ENCODE data around the gene UBE2D2.
A peak's percentile ranks its signal among the peaks of the same experiment; 100 is the strongest.

The UBE2D2 gene

DNA sequence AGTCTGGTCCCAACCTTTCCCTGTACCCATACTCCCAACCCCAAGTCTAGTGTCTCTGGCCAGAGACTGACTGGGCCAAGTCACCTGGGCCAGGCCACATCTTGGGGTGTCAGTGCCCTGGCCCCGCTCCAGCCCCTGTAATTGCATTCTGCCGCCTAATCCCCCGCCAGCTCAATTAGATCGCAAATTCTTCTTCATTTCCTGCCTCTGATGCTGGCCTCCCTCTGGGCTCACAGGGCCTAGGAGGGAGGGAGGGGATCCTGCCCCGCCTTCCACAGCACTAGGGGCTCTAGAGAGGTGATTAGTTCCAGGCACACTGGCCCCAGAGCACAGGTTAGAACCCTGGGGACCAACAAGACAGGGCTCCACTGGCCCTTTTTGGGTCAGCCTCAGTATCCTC is 92.5 kb downstream of the UBE2D2 start:
- Histone ChIP-seq H3K4me1 (ENCODE audit: low read length) (peaks cover 64% of the 10 kb centered on the region), H2AFZ (ENCODE audit: low read depth, low read length) (no peak overlapping the region), H3K9ac (ENCODE audit: low read length) (peak overlapping the region; percentile 72; the same call in 1 of the 2 replicates), H3K27ac (ENCODE audit: low read length) (peak overlapping the region; percentile 87), H3K36me3 (replicated peaks; ENCODE audit: low read depth, low read length) (peaks cover 6% of the 10 kb centered on the region), H3K79me2 (ENCODE audit: low read length) (peaks cover 99% of the 10 kb centered on the region), H3K9me3 (ENCODE audit: insufficient read depth, low read length) (no peaks in the 10 kb centered on the region), H3K4me3 (ENCODE audit: low read length) (peak overlapping the region; percentile 77; the same call in 1 of the 2 replicates), H3K27me3 (ENCODE audit: low read depth, low read length) (no peaks in the 10 kb centered on the region), H3K4me2 (ENCODE audit: low read length) (peak overlapping the region; percentile 98), H4K20me1 (ENCODE audit: insufficient read depth, low read length) (peaks cover 65% of the 10 kb centered on the region)
- TF ChIP-seq CTCF (IDR thresholded peaks at IDR 0.05; ENCODE audit: low read depth, low read length), result no peak
- no peak for TF ChIP-seq EZH2phosphoT487 (IDR thresholded peaks at IDR 0.05; ENCODE audit: low read depth)

- Histone ChIP-seq H3K36me3 (replicated peaks; ENCODE audit: low read depth, low read length) (peaks cover 6% of the 10 kb centered on the region), H4K20me1 (ENCODE audit: insufficient read depth, low read length) (peaks cover 73% of the 10 kb centered on the region), H3K9ac (ENCODE audit: low read length) (peak overlapping the region; percentile 72; the same call in 1 of the 2 replicates), H3K27ac (ENCODE audit: low read length) (peak overlapping the region; percentile 87), H3K9me3 (ENCODE audit: insufficient read depth, low read length) (no peaks in the 10 kb centered on the region), H2AFZ (ENCODE audit: low read depth, low read length) (no peak overlapping the region), H3K79me2 (ENCODE audit: low read length) (peaks cover 99% of the 10 kb centered on the region), H3K4me1 (ENCODE audit: low read length) (peaks cover 73% of the 10 kb centered on the region), H3K27me3 (ENCODE audit: low read depth, low read length) (no peaks in the 10 kb centered on the region), H3K4me3 (ENCODE audit: low read length) (peak overlapping the region; percentile 77; the same call in 1 of the 2 replicates), H3K4me2 (ENCODE audit: low read length) (peak overlapping the region; percentile 98)
- TF ChIP-seq EZH2phosphoT487 (IDR thresholded peaks at IDR 0.05; ENCODE audit: low read depth), result no peak
- no peak for TF ChIP-seq CTCF (IDR thresholded peaks at IDR 0.05; ENCODE audit: low read depth, low read length)
Measured at GRCh38 chr5:139654464-139654863, 93.3 kb downstream of the UBE2D2 start.

GRCh38 chr5:139654871-139655491 is 93.8 kb downstream of the UBE2D2 start:
- Histone ChIP-seq H3K4me2 (ENCODE audit: low read length) (peak overlapping the region; percentile 98), H3K79me2 (ENCODE audit: low read length) (peaks cover 99% of the 10 kb centered on the region)

More at GRCh38 chr5:139654871-139655491, 93.8 kb downstream of the UBE2D2 start:
- Histone ChIP-seq H3K4me1 (ENCODE audit: low read length) (peaks cover 78% of the 10 kb centered on the region), H2AFZ (ENCODE audit: low read depth, low read length) (no peak overlapping the region), H3K4me3 (ENCODE audit: low read length) (peak overlapping the region; percentile 77; the same call in 1 of the 2 replicates), H3K36me3 (replicated peaks; ENCODE audit: low read depth, low read length) (peaks cover 6% of the 10 kb centered on the region), H4K20me1 (ENCODE audit: insufficient read depth, low read length) (peaks cover 78% of the 10 kb centered on the region), H3K27me3 (ENCODE audit: low read depth, low read length) (no peaks in the 10 kb centered on the region), H3K9ac (ENCODE audit: low read length) (peak overlapping the region; percentile 72; the same call in 1 of the 2 replicates), H3K27ac (ENCODE audit: low read length) (peak overlapping the region; percentile 87), H3K9me3 (ENCODE audit: insufficient read depth, low read length) (no peaks in the 10 kb centered on the region)
- no peak for TF ChIP-seq CTCF (IDR thresholded peaks at IDR 0.05; ENCODE audit: low read depth, low read length)
- no peak for TF ChIP-seq EZH2phosphoT487 (IDR thresholded peaks at IDR 0.05; ENCODE audit: low read depth)

Measured in OCI-LY3 (cell line).